CD14-positive monocyte (primary cell): Measurements from ENCODE around the gene SLC22A23. TPM values are rescaled to one million over a fixed set of nuclear protein-coding genes. Genes with fewer than 3 reads are reported as not detected.
A peak's percentile ranks its signal among the peaks of the same experiment; 100 is the strongest.

ENCODE experiments used
- DNase-seq, 3 donors: peaks; one replicate each; pipeline ENCODE4 v3.0.0-alpha.2; 2011 to 2022
- H2AFZ ChIP-seq: 2 replicates; pipeline ENCODE4 v1.6.0; 2012; ENCODE audit warnings: mild to moderate bottlenecking, low read depth, low read length, inconsistent platforms; ENCODE audit not compliant: insufficient read depth, poor library complexity, severe bottlenecking
- H3K27ac ChIP-seq, 2 donors: 1 replicate in 1 of 2; 2 replicates in 1 of 2; pipeline ENCODE4 v1.5.1; 2012 to 2013; ENCODE audit warnings: low read length in 2 of 2, control low read depth in 1 of 2, inconsistent platforms in 1 of 2, low read depth in 1 of 2, mild to moderate bottlenecking in 1 of 2
- H3K27me3 ChIP-seq, 2 donors: one replicate each; pipeline versions ENCODE4 v1.6.0 to v1.6.1; 2011 to 2013; ENCODE audit warnings: low read length in 2 of 2; ENCODE audit not compliant: control insufficient read depth in 2 of 2, insufficient read depth in 2 of 2
- H3K36me3 ChIP-seq, 2 donors: replicated peaks in 1 of 2; 1 replicate in 1 of 2; 2 replicates in 1 of 2; pipeline versions ENCODE4 v1.5.1 to v1.6.1; 2012 to 2013; ENCODE audit warnings: low read length in 2 of 2, control low read depth in 1 of 2, inconsistent platforms in 1 of 2, mild to moderate bottlenecking in 1 of 2; ENCODE audit not compliant: insufficient read depth in 2 of 2, control insufficient read depth in 1 of 2
- H3K4me1 ChIP-seq, 2 donors: 1 replicate in 1 of 2; 2 replicates in 1 of 2; pipeline versions ENCODE4 v1.5.1 to v1.6.1; 2012 to 2013; ENCODE audit warnings: low read length in 2 of 2, control low read depth in 1 of 2, inconsistent platforms in 1 of 2, mild to moderate bottlenecking in 1 of 2, moderate library complexity in 1 of 2; ENCODE audit not compliant: insufficient read depth in 2 of 2, control insufficient read depth in 1 of 2
- H3K4me2 ChIP-seq: replicated peaks from 2 replicates; pipeline ENCODE3; 2012; ENCODE audit warnings: low read length, moderate library complexity, mild to moderate bottlenecking; ENCODE audit not compliant: poor library complexity, severe bottlenecking; ENCODE audit errors: extremely low read depth
- H3K4me3 ChIP-seq, 3 experiments: fragments of 200-600 bp in 1 of 3; sonication (generic) in 1 of 3; replicated peaks in 1 of 3; 1 replicate in 2 of 3; 2 replicates in 1 of 3; pipeline ENCODE4 v1.5.1; 2011 to 2013; ENCODE audit warnings: low read length in 3 of 3, mild to moderate bottlenecking in 3 of 3, control low read depth in 2 of 3, low read depth in 2 of 3, inconsistent platforms in 1 of 3, moderate library complexity in 1 of 3
- H3K79me2 ChIP-seq: 2 replicates; pipeline ENCODE4 v1.6.0; 2012; ENCODE audit warnings: mild to moderate bottlenecking, control low read depth, inconsistent platforms, low read length, moderate library complexity; ENCODE audit not compliant: insufficient read depth
- H3K9ac ChIP-seq: 2 replicates; pipeline ENCODE4 v1.6.0; 2017; ENCODE audit warnings: low read length, mild to moderate bottlenecking; ENCODE audit not compliant: insufficient read depth, poor library complexity, severe bottlenecking
- H3K9me3 ChIP-seq, 2 donors: replicated peaks in 1 of 2; 1 replicate in 1 of 2; 2 replicates in 1 of 2; pipeline versions ENCODE4 v1.5.1 to v1.6.1; 2012 to 2013; ENCODE audit warnings: low read length in 2 of 2, control low read depth in 1 of 2; ENCODE audit not compliant: control insufficient read depth in 1 of 2, insufficient read depth in 1 of 2
- H4K20me1 ChIP-seq: 2 replicates; pipeline ENCODE4 v1.6.0; 2012; ENCODE audit warnings: mild to moderate bottlenecking, low read length, control low read depth, moderate library complexity; ENCODE audit not compliant: insufficient read depth
- H3K27ac Mint-ChIP-seq, 7 donors: one replicate each; pipeline ENCODE4 v1.8.0; 2020; ENCODE audit warnings: mild to moderate bottlenecking in 7 of 7, mixed read lengths in 7 of 7, moderate library complexity in 6 of 7, inconsistent platforms in 2 of 7
- H3K27me3 Mint-ChIP-seq, 3 donors: one replicate each; pipeline ENCODE4 v1.8.0; 2021 to 2022; ENCODE audit warnings: low read depth in 3 of 3, mild to moderate bottlenecking in 3 of 3, mixed read lengths in 3 of 3, moderate library complexity in 3 of 3, inconsistent platforms in 1 of 3
- H3K36me3 Mint-ChIP-seq, 2 donors: one replicate each; pipeline ENCODE4 v1.8.0; 2020; ENCODE audit warnings: mixed read lengths in 2 of 2, inconsistent platforms in 1 of 2, mild to moderate bottlenecking in 1 of 2
- H3K4me1 Mint-ChIP-seq: one replicate; pipeline ENCODE4 v1.8.0; 2020; ENCODE audit warnings: mild to moderate bottlenecking, mixed read lengths
- H3K4me3 Mint-ChIP-seq, 2 donors: one replicate each; pipeline ENCODE4 v1.8.0; 2020; ENCODE audit warnings: mild to moderate bottlenecking in 2 of 2, mixed read lengths in 2 of 2, moderate library complexity in 1 of 2
- H3K9me3 Mint-ChIP-seq, 7 donors: one replicate each; pipeline ENCODE4 v1.8.0; 2020 to 2022; ENCODE audit warnings: mixed read lengths in 7 of 7, mild to moderate bottlenecking in 6 of 7, moderate library complexity in 6 of 7, inconsistent platforms in 2 of 7
- WGBS: methylation state at CpG from one replicate; pipeline ENCODE4 v1.1.5; 2013; ENCODE audit warnings: missing lambda C conversion rate; ENCODE audit not compliant: insufficient coverage; 5-methylcytosine and 5-hydroxymethylcytosine counted together
- intact Hi-C, 2 donors: fragments of 100-400 bp; cut with micrococcal nuclease; formaldehyde crosslinking; loops; one replicate each; pipeline versions ENCODE4 v1.15.0 to v1.15.1; 2023
- polyA plus RNA-seq, 3 donors: library from polyadenylated mRNA; depleted of rRNA in 1 of 3; unstranded in 2 of 3; stranded (reverse) in 1 of 3; fragments of 300-500 nt in 2 of 3; fragments of >200 nt in 1 of 3; fragmentation: Illumina TruSeq in 2 of 3; gene quantifications; 1 replicate in 2 of 3; 2 replicates in 1 of 3; pipeline ENCODE4 v1.2.3, GENCODE V29; 2012 to 2021
- TF ChIP-seq, protein P1 (sequence below): fragments of 200-600 bp; IDR thresholded peaks from one replicate; pipeline ENCODE4 v1.8.0; 2022; ENCODE audit warnings: antibody characterized with exemption, mild to moderate bottlenecking

Gene SLC22A23
- polyA plus RNA-seq, 3 donors = 0.08 TPM; not detected in 2

DNA sequence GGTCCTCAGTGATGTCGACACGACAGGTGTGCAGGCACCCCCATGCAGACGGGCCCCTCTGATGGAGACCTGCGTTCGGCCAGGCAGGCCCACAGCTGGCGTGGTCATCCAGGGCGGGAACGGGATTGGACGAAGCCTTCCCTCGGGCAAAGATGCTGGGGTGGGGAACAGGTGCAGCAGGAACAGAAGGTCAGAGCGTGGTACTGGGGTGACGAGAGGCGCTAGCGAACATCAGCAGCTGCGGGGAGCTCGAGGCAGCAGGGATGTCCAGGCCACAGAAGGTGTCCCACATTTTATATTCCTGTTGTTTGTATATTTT is 96.2 kb downstream of the SLC22A23 start:
- no peaks in the 10 kb centered on the region for H4K20me1 ChIP-seq
- no peaks in the 10 kb centered on the region for H3K79me2 ChIP-seq
- Mint-ChIP-seq H3K36me3 (no peaks in the 10 kb centered on the region), H3K4me1 (peaks cover 16% of the 10 kb centered on the region), H3K27me3 (peaks cover 6 to 9% (median 6%) of the 10 kb centered on the region in 3 donors), H3K27ac (peak overlapping the region in 1 of 7 donors; percentile 74), H3K4me3 (no peak overlapping the region), H3K9me3 (peaks cover 0 to 2% (median 0%) of the 10 kb centered on the region in 7 donors)
- no peaks in the 10 kb centered on the region for H3K27me3 ChIP-seq
- no peak overlapping the region for H2AFZ ChIP-seq
- intact Hi-C loops = no loop called here
- WGBS = 95% methylated on average over 11 of the region's 16 CpGs
- H3K9me3 ChIP-seq = no peaks in the 10 kb centered on the region
- H3K9ac ChIP-seq = no peak overlapping the region
- H3K4me3 ChIP-seq = no peak overlapping the region
- H3K4me1 ChIP-seq = peaks cover 20 to 25% of the 10 kb centered on the region in 2 donors
- no peaks in the 10 kb centered on the region for H3K36me3 ChIP-seq
- no peak for DNase-seq
- no peak overlapping the region for H3K27ac ChIP-seq
- H3K4me2 ChIP-seq = no peak overlapping the region
- TF ChIP-seq, protein P1, sequence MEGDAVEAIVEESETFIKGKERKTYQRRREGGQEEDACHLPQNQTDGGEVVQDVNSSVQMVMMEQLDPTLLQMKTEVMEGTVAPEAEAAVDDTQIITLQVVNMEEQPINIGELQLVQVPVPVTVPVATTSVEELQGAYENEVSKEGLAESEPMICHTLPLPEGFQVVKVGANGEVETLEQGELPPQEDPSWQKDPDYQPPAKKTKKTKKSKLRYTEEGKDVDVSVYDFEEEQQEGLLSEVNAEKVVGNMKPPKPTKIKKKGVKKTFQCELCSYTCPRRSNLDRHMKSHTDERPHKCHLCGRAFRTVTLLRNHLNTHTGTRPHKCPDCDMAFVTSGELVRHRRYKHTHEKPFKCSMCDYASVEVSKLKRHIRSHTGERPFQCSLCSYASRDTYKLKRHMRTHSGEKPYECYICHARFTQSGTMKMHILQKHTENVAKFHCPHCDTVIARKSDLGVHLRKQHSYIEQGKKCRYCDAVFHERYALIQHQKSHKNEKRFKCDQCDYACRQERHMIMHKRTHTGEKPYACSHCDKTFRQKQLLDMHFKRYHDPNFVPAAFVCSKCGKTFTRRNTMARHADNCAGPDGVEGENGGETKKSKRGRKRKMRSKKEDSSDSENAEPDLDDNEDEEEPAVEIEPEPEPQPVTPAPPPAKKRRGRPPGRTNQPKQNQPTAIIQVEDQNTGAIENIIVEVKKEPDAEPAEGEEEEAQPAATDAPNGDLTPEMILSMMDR = no peak

DNA sequence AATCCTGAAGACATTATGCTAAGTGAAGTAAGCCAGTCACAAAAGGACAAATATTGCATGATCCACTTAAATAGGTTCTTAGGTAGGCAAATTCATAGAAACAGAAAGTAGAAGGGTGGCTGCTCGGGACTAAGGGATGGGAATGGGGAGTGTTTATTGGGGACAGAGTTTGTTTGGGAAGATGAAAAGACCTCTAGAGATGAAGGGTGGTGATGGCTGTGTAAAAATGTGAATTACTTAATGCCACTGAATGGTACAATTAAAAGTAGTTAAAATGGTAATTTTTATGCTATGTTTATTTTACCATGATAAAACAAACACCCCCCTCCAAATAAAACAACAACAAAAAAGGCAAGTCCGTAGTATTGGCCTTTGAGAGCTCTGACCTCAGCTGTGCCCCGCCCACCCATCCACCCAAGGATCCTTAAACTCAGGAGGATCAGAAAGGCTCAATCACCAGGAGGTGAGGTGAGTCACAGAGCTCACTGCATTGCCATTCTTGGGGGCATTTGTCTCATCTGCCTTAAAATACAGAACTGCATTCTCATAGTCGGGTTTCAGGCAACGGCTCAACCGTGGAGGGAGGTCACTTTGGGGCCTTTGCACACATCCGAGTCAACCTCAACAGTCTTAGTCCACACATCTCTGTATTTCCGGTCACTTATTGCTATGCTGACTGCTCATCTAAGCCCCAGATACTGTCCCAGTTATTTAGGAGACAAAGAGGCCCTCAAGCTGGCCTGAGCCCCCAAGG is 96.7 kb downstream of the SLC22A23 start:
- TF ChIP-seq, protein P1 = no peak
- peak overlapping the region in 1 of 7 donors; percentile 74 for H3K27ac Mint-ChIP-seq
- intact Hi-C loops = loop anchor here (5.0 to 10.0 kb wide), 2 partner anchors 103 to 235 kb away; partner anchors contain the start of gene PSMG4 (in 1 of the 2)

More for the DNA sequence above, 96.7 kb downstream of the SLC22A23 start:
- H3K79me2 ChIP-seq = no peaks in the 10 kb centered on the region
- Mint-ChIP-seq H3K4me1 (peaks cover 20% of the 10 kb centered on the region), H3K36me3 (no peaks in the 10 kb centered on the region), H3K9me3 (peaks cover 0 to 2% (median 0%) of the 10 kb centered on the region in 7 donors), H3K27me3 (peaks cover 6 to 7% (median 7%) of the 10 kb centered on the region in 3 donors), H3K4me3 (no peak overlapping the region)
- no peaks in the 10 kb centered on the region for H3K27me3 ChIP-seq
- 81% methylated on average over 7 of the region's 8 CpGs for WGBS
- H3K4me1 ChIP-seq = peaks cover 25 to 30% of the 10 kb centered on the region in 2 donors
- H2AFZ ChIP-seq = no peak overlapping the region
- no peak overlapping the region for H3K4me2 ChIP-seq
- no peak for DNase-seq
- no peaks in the 10 kb centered on the region for H4K20me1 ChIP-seq
- H3K4me3 ChIP-seq = no peak overlapping the region
- H3K27ac ChIP-seq = no peak overlapping the region
- no peaks in the 10 kb centered on the region for H3K9me3 ChIP-seq
- no peak overlapping the region for H3K9ac ChIP-seq
- H3K36me3 ChIP-seq = no peaks in the 10 kb centered on the region
